Measurements from ENCODE around the gene B4GALNT2.

DNA sequence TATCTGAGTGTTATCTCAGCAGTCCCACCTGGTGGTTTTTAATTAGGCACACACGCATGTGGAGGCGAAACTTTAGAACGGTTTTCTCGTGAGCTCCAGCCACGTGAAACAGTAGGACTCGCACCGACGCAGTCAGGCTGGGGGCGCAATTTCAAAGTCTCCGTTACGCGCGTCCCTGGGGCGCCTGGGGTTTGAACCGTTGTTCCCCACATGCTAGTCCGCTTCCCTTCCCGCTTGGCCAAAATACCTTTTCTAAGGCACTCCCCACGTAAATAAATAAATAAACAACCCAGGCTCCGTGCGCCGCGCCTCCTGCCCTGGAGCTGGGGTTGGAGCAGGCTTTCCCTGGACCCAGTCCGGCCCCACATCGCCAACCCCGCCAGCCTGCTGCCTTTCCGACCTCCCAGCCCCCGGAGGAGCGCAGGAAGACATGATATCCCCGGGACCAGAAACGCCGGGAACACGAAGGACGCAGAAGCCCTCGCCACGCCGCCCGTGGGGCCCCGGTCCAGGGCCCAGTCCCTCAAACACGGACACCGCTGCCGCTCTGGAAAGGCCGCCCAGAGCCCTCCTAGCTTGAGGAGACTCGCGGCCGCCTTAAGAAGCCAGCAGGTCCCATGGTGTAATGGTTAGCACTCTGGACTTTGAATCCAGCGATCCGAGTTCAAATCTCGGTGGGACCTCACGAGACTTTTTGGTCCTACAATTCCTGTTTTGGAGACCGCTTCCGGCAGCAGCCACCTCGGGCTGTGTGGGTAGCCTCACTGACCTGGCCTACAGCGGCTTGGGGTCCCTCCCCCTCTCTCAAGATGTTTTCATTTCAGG, 59.6 kb downstream of the B4GALNT2 start:
- TF ChIP-seq, protein P1, sequence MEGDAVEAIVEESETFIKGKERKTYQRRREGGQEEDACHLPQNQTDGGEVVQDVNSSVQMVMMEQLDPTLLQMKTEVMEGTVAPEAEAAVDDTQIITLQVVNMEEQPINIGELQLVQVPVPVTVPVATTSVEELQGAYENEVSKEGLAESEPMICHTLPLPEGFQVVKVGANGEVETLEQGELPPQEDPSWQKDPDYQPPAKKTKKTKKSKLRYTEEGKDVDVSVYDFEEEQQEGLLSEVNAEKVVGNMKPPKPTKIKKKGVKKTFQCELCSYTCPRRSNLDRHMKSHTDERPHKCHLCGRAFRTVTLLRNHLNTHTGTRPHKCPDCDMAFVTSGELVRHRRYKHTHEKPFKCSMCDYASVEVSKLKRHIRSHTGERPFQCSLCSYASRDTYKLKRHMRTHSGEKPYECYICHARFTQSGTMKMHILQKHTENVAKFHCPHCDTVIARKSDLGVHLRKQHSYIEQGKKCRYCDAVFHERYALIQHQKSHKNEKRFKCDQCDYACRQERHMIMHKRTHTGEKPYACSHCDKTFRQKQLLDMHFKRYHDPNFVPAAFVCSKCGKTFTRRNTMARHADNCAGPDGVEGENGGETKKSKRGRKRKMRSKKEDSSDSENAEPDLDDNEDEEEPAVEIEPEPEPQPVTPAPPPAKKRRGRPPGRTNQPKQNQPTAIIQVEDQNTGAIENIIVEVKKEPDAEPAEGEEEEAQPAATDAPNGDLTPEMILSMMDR (IDR thresholded peaks at IDR 0.05) = no peak
- TF ChIP-seq POLR2A (IDR thresholded peaks at IDR 0.05) = no peak
